ENCODE results near the gene MYBBP1A.

MYBBP1A gene

GRCh38 chr17:4547118-4547906, 7.9 kb downstream of the MYBBP1A start:
- no peak for DNase-seq

GRCh38 chr17:4545217-4545951, 9.8 kb downstream of the MYBBP1A start:
- no peak for DNase-seq

- no peak for DNase-seq
Observed at GRCh38 chr17:4544951-4545216, 10.3 kb downstream of the MYBBP1A start.

- DNase-seq: no peak
Observed at GRCh38 chr17:4544135-4544950, 10.8 kb downstream of the MYBBP1A start.

GRCh38 chr17:4543557-4544026, 11.6 kb downstream of the MYBBP1A start:
- no peak for DNase-seq

- DNase-seq: no peak
Observed at GRCh38 chr17:4542726-4543191, 12.4 kb downstream of the MYBBP1A start.

- no peak for DNase-seq
Observed at GRCh38 chr17:4542003-4542725, 13.0 kb downstream of the MYBBP1A start.

- DNase-seq: no peak
Observed at GRCh38 chr17:4541328-4542002, 13.7 kb downstream of the MYBBP1A start.

- no peak for DNase-seq
Observed at GRCh38 chr17:4540687-4541327, 14.4 kb downstream of the MYBBP1A start.

- no peak for DNase-seq
Observed at GRCh38 chr17:4540224-4540651, 14.9 kb downstream of the MYBBP1A start.

- DNase-seq: no peak
Observed at GRCh38 chr17:4539576-4540223, 15.5 kb downstream of the MYBBP1A start.

- DNase-seq: no peak
Observed at GRCh38 chr17:4539025-4539424, 16.2 kb downstream of the MYBBP1A start.

- no peak for DNase-seq
Observed at GRCh38 chr17:4538236-4539002, 16.8 kb downstream of the MYBBP1A start.

GRCh38 chr17:4537451-4538235, 17.5 kb downstream of the MYBBP1A start:
- DNase-seq: no peak

- no peak for DNase-seq
Observed at GRCh38 chr17:4536742-4537411, 18.3 kb downstream of the MYBBP1A start.

- DNase-seq: no peak
Observed at GRCh38 chr17:4536259-4536741, 18.9 kb downstream of the MYBBP1A start.

- DNase-seq: no peak
Observed at GRCh38 chr17:4535667-4536258, 19.4 kb downstream of the MYBBP1A start.

Data from activated CD4-positive, alpha-beta T cell treated with anti-CD3 and anti-CD28 coated beads for 1 hour (primary cell).